ENCODE data around the gene GSAP.
"Not testable (repeated sequence)": the region's sequence is repeated elsewhere in the genome, so short reads cannot be mapped to it uniquely, and the experiment has no call there.

GSAP gene, protein sequence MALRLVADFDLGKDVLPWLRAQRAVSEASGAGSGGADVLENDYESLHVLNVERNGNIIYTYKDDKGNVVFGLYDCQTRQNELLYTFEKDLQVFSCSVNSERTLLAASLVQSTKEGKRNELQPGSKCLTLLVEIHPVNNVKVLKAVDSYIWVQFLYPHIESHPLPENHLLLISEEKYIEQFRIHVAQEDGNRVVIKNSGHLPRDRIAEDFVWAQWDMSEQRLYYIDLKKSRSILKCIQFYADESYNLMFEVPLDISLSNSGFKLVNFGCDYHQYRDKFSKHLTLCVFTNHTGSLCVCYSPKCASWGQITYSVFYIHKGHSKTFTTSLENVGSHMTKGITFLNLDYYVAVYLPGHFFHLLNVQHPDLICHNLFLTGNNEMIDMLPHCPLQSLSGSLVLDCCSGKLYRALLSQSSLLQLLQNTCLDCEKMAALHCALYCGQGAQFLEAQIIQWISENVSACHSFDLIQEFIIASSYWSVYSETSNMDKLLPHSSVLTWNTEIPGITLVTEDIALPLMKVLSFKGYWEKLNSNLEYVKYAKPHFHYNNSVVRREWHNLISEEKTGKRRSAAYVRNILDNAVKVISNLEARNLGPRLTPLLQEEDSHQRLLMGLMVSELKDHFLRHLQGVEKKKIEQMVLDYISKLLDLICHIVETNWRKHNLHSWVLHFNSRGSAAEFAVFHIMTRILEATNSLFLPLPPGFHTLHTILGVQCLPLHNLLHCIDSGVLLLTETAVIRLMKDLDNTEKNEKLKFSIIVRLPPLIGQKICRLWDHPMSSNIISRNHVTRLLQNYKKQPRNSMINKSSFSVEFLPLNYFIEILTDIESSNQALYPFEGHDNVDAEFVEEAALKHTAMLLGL

DNA sequence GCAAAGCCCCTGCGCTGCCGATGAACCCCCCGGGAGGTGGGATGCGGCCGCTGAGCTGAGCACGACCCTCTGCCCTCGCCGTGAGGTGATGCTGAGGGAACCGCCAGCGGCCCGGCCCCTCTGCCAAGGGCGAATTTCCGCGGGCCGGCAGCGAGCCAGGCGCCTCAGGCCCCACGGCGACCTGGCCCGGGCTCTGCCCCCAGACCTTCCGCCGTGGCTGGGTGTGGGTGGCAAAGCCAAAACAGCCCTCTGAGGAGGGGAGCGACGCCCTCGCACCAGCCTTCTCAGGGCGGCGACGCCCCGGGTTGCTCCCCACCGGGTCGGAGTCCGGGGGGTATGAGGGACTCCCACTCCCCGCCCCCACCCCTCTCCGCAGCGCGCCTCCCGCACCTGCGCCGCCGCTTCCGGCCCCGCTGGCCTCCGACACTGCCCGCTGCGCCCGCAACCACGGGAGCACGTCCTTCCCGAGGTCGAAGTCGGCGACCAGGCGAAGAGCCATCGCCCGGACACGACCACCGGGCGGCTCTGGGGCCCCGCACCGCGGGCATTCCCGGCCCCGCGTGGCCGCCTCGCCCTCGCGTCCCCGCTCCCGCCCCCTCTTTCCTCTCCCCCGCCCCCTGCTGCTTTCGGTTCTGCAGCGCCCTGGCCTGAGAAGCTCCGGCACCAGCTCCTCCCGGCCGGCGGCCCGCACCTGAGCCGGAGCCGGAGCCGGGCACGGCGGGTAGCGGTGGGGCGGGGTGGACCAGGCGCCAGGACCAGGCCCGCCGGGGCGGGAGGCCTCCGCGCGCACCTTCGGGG is at the start of gene GSAP:
Gene GSAP, minus strand, starts transcription at position 527 of the 798 bp plus-strand sequence. Its CDS starts 28 bp downstream, at position 499.
- in situ Hi-C loops (cut with MboI; ENCODE audit: low sequenced_read_pairs): no loop called here

DNA sequence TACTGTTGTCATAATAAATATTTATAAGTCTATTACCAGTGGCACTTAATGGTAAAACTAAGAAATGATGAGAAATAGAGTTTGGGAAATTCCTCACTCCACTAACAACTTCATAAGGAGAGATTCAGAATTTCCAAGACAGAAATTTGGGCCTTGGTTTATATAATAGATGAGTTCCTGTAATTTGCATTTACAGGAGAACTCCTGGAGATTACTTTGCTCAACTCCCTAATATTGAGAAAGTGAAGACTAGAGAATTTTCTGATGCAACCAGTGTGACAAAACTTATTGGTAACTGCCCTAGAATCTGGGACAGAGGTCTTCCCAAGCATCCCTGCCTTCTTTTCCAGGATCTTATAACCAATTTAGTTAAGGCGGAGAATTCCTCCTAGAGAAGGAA is 49.1 kb upstream of the GSAP start:
- in situ Hi-C loops (cut with MboI; ENCODE audit: low sequenced_read_pairs): no loop called here

DNA sequence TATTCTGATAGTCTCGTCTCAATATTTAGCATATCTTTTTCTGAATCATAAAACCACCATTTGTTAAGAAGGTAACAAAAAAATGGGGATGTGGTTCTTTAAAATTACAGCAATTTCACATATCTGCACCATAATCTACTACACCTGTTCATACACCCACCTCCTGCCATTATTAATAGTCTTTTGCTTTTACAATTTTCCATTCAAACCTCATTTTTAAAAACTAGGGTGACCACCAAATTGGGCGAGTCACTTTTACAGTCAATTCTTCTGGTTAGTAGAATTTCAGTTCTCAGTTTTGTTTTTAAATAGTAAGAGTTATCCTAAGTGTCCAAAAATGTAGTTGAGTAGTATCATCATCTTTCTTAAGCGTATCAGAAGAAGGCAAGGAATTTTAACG is 48.4 kb upstream of the GSAP start:
- in situ Hi-C loops (cut with MboI; ENCODE audit: low sequenced_read_pairs): no loop called here

DNA sequence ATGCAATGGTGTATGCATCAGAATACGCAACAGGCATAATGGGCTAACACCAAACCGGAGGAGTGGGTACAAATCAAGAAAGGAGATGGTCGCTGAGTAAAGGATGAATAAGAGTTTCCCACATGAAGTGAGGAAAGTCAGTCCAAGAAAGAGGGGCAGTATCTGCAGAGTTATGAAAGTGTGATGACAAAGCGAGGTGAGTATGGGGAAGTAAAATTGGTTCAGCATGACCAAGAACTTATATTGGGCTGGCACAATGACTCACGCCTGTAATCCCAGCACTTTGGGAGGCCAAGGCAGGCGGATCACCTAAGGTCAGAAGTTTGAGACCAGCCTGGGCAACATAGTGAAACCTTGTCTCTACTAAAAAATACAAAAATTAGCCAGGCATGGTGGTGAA is 47.5 kb upstream of the GSAP start:
- in situ Hi-C loops (cut with MboI; ENCODE audit: low sequenced_read_pairs): not testable (repeated sequence)

DNA sequence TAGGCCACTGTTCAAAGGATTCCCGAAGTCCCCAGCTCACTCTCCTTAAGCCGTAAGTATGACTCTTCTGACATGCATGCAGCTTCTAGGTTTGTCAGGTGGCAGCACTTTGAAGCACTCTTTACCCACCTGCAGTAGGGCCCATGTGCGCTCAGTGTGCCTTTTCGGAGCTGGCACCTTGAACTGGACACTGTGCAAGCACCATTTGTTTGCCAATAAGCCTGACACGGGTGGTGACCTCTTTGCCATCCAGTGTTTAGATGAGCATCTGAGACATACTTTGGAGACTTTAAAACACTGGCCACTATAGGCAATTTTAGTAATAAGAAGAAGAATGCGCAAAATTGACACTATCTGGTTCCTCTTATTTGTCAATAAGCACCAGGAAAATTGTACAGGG is 45.7 kb upstream of the GSAP start:
- in situ Hi-C loops (cut with MboI; ENCODE audit: low sequenced_read_pairs): no loop called here

DNA sequence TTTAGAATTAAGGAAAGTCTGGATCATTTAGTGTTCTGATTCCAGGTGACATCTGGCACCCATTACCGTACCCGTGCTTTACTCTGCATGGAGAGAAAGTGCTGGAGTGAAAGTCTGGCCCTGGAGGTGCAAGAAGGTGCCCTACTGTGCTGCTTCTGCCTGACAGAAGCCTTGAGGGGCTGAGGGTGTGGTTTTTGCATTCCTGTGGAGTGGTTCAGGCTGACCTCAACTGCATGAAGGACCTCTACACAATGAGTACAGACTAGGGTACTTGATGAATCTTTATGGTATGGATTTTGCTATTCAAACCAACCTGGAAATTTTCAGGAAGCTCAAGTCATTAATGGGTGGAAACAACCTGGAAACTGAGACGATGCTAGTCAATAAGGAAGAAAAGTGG is 45.1 kb upstream of the GSAP start:
- in situ Hi-C loops (cut with MboI; ENCODE audit: low sequenced_read_pairs): no loop called here

DNA sequence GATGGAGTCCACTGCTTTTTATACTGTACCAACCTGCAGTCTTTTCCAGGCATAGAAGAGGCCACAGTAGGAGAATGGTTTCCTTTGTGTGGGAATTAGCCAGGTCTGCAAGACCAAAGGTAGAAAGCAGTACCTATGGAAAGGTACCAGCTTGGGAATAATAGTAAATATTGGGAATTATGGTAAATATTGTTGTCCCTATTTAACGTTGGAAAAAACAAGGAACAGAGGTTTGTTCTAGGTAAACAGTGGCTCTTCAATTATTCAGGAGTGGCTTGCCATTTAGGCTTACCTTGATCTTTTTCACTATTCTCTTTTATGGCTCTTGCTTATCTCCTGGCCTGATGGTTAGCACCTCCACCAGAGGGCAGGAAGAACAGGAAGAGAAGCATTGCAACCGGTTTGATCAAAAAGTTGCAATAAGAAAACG is 43.9 kb upstream of the GSAP start:
- in situ Hi-C loops (cut with MboI; ENCODE audit: low sequenced_read_pairs): no loop called here

DNA sequence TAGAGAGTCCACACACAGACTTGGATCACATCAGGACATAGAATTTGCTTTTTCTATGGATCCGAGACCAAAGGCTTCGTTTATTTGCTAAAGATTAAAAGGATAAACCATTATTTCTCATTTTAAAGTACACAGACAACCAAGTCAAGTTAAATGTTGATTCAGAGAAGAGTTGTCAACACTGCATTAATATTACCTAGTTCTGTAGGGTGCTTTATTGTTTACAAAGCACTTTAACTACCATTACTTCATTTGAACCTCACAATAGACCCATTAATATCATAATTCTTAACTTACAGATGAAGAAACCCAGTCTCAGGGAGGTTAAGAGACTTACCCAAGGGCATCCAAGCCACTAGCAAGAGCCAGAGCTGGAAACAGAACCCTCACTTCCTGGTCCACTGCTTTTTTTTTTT is 43.2 kb upstream of the GSAP start:
- in situ Hi-C loops (cut with MboI; ENCODE audit: low sequenced_read_pairs): no loop called here

DNA sequence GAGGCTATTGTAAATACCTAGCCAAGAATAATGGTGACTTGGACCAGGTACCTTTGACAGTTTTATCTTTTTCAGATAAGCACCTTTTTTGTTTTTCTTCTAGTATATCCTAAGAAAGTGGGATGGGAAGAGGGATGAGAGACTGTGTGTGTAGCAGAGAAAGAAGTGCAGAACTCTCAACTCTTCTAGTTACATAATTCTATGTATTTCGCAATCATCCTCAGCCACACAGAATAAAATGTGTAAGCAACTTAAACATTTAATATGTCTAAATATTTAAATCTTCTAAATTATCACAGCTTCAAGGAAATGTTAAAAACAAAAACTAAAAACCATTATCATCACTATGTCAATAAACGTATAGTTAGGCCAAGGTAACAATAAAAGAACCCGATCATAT is 42.6 kb upstream of the GSAP start:
- in situ Hi-C loops (cut with MboI; ENCODE audit: low sequenced_read_pairs): no loop called here

DNA sequence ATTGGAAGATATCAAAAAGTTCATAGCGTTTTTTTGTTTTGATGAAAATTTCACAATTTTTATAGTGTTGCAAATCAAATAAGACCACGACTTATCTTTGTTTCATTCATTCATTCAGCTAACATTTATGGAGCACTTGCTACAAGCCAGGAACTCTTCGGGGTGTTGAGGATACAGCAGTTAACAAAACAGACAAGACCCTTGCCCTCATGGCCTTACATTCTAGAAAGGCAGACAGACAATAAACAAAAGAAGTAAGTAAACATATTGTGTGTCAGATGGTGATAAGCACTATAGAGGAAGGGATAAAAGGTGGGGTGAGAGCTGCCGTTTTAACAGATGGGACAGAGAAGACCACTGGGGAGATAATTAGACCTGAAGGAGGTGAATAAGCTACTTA is 41.6 kb upstream of the GSAP start:
- in situ Hi-C loops (cut with MboI; ENCODE audit: low sequenced_read_pairs): no loop called here

DNA sequence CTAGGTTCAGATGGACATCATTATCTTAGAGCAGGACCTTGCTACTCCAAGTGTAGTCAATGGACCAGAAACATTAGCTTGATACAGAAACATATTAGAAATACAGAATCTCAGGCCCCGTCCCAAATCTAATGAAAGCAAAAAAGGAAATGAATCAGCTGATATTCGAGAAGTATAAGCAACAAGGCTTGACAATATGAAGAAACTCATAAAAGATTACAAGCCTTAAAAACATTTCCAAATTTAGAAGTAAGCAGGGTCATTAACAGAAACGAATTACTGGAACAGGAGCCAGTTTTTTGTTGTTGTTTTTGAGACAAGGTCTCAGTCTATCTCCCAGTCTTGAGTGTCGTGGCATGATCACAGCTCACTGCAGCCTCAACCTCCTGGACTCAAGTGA is 40.5 kb upstream of the GSAP start:
- in situ Hi-C loops (cut with MboI; ENCODE audit: low sequenced_read_pairs): no loop called here

DNA sequence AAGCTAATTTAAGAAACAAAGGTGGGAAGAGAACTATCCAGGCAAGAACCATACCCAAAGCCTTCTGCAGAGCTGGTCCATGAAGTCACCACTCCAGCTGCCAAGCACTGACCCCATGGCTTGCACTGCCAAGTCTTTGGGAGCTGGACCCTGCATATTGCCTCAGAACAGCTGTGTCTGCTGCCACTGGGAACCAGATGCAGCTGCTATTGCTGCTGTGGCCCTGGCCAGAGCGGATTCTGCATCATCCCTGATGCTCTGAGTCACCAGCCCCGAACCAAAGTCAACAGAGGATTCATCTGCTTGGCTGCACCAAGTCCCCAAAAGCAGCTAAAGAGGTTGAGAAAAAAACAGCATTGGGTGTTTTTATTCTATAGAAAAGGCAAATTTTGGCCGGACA is 39.2 kb upstream of the GSAP start:
- in situ Hi-C loops (cut with MboI; ENCODE audit: low sequenced_read_pairs): no loop called here

DNA sequence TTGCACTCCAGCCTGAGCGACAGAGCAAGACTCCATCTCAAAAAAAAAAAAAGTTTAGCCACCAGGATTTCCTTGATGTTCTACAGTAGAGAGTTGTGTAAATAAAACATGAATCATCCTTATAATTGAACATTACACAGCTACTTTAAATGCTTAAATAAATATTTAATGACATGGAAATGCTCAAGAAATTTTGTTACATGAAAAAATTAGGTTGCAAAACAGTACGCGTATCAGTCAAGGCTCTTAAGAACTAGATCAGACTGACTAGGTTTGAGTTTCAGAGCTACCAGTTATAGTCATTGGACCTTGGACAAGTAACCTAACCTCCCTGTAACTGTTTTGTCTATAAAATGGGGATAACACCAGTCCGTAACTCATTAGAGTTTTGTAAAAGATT is 38.7 kb upstream of the GSAP start:
- in situ Hi-C loops (cut with MboI; ENCODE audit: low sequenced_read_pairs): no loop called here

DNA sequence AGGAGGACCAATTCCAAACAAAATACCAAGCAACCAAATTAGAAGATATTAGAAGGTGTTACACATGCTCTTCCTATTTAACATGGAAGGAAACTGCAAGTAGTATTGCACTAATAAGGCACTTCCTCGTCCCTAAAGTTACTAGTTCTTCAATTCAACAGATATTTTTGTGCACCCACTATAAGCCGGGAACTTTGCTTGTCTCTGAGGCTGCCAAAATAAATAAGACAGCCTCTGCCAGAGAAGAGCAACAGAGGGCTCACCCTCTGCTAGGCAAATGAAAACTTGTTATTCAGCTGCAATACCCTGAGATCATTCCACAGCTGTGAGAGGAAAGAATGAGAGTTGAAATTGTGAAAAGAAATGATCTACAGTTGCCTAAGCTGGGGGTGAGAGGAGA is 37.4 kb upstream of the GSAP start:
- in situ Hi-C loops (cut with MboI; ENCODE audit: low sequenced_read_pairs): no loop called here

DNA sequence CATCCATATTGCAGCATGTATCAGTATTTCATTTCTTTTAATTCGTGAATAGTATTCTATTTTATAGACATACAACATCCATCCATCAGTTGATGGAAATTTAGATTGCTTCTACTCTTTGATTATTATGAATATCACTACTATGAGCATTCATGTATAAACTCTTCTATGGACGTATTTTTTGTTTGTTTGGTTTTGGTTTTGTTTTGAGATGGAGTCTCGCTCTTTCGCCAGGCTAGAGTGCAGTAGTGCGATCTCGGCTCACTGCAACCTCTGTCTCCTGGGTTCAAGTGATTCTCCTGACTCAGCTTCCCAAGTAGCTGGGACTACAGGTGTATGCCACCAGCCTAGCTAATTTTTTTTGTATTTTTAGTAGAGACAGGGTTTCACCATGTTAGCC is 35.8 kb upstream of the GSAP start:
- in situ Hi-C loops (cut with MboI; ENCODE audit: low sequenced_read_pairs): not testable (repeated sequence)

DNA sequence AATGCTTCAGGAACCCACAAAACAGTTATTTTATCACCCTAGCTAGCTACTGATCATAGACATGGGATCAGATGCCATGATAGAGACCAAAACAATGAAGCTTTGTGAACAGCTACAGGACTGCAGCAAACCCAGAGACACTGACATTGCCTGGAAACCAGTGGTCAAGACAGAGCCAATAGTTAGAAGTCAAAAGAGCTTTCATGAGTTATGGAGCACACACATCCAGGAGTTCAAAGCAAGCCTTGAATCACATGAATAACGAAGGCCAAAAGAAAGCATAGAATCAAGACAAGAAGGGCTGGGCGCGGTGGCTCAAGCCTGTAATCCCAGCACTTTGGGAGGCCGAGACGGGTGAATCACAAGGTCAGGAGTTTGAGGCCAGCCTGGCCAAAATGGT is 34.5 kb upstream of the GSAP start:
- in situ Hi-C loops (cut with MboI; ENCODE audit: low sequenced_read_pairs): no loop called here

DNA sequence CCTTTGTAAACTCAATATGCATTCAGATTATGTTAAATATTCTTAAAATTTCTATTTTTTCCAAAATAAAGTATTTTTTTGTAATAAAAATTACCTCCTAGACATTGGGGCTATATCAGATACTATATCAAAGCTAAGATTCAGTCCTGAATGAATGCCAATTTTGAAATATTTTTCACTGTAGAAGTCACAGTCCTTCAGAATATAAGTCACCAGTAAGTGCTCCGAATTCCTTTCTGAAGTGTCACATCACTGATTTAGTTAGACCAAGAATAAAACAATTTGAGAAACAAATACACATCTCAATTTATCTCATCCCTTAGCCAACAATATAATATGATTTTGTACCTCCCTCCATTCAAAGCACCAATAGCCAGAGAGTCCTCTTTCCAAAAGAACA is 33.9 kb upstream of the GSAP start:
- in situ Hi-C loops (cut with MboI; ENCODE audit: low sequenced_read_pairs): no loop called here

DNA sequence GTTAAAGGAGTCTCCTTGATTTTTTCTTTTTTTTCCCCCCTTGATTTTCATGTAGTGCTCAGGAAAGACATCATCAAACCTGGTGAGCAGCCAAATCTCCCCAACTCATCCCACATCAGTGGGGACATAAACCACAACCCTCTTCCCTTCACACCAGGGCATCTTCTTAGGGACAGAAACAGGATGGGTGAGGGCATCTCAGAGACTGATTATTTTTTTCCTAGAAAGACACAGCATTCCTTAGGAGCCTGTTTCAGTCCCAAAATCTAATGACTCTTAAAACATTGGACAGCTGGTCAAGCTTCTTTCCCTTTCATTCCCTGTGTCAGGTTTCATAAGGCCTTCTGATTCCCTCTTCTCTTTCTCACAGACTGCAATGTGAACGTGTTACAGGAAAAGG is 31.5 kb upstream of the GSAP start:
- in situ Hi-C loops (cut with MboI; ENCODE audit: low sequenced_read_pairs): no loop called here

DNA sequence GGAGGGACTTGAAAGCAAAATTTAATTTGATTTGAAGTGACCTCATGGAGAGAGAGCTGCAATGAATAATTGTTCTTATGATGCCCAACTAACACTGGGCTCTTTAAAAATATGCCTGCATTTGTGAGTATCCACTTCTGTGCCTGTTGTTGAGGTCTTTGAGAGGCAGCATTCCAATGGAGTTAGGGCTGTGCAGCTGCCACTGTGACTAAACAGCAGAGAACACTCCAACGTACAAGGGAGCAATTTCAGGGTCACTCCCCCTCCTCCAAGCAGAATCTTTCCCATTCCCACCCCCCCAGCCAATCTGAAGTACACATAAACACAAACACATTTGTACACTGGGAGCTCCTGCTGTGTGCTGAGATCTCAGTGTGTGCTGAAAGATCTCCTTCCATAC is 28.0 kb upstream of the GSAP start:
- in situ Hi-C loops (cut with MboI; ENCODE audit: low sequenced_read_pairs): no loop called here

DNA sequence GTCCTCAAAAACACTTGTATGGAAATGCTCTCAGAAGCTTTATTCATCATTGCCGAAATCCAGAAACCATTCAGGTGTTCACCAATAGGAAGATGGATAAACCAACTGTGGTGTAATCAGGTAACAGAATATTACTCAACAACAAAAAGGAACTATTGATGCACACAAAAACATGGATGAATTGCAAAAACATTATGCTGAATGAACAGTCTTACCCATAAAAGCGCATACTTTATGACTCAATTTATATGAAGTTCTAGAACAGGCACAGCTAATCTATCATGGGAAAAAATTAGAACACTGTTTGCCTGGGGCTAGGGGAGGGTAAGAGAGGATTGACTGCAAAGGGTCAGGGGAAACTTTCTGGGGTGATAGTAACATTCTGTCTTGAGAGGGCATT is 26.9 kb upstream of the GSAP start:
- in situ Hi-C loops (cut with MboI; ENCODE audit: low sequenced_read_pairs): no loop called here

DNA sequence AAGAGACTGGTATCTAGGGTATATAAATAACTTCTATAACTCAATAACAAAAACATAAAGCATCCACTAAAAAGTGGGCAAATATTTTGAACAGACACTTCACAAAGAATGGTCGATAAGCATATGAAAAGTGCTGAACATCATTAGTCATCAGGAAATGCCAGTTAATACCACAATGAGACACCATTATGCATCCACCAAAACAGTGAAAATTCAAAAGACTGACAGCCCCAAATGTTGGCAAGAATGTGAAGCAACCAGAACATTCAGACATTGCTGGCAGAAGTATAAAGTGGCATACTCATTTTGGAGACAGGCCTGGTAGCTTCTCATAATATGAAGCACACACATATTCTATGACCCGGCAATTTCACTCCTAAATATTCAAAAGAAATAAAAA is 26.5 kb upstream of the GSAP start:
- in situ Hi-C loops (cut with MboI; ENCODE audit: low sequenced_read_pairs): no loop called here

Measured in hTERT RPE-1 (cell line).